Esophagus (tissue), 2 donors: ENCODE measurements around the gene TAOK2. TPM values are rescaled to one million over a fixed set of nuclear protein-coding genes. Genes with fewer than 3 reads are reported as not detected.

Source experiments
- polyA plus RNA-seq, 2 donors: library from polyadenylated mRNA; stranded (reverse); fragments of 200-250 nt; gene quantifications; one replicate each; pipeline ENCODE4 v1.2.3, GENCODE V29; 2013
- donor health status: healthy with polysubstance abuse.
- donor health status: Bipolar disorder and iron deficiency.

The TAOK2 gene
- polyA plus RNA-seq, 2 donors = 15.6 to 30.2 TPM

Other genes with a start within 250 kb of the TAOK2 start
- gene C16orf54, start 227.9 kb upstream of the TAOK2 start, polyA plus RNA-seq = under 1 TPM; 0.33 to 0.55 TPM
- under 1 TPM in 1 of 2 donors, not detected in 1; 0.02 TPM for gene ZG16, start 195.6 kb upstream of the TAOK2 start, polyA plus RNA-seq
- 10 to 100 TPM; 43.3 to 57.9 TPM for gene KIF22, start 183.1 kb upstream of the TAOK2 start, polyA plus RNA-seq
- gene MAZ, start 167.3 kb upstream of the TAOK2 start, polyA plus RNA-seq = 100 to 1,000 TPM in 1 of 2 donors, 10 to 100 TPM in 1; 95.9 to 111 TPM
- gene PRRT2, start 161.7 kb upstream of the TAOK2 start, polyA plus RNA-seq = 1 to 10 TPM; 1.1 to 2.1 TPM
- gene PAGR1, start 157.7 kb upstream of the TAOK2 start, polyA plus RNA-seq = 10 to 100 TPM; 23.2 to 32.4 TPM
- 10 to 100 TPM; 63.3 to 69.4 TPM for gene MVP, start 153.4 kb upstream of the TAOK2 start, polyA plus RNA-seq
- 10 to 100 TPM; 26.7 to 48.3 TPM for gene CDIPT, start 110.6 kb upstream of the TAOK2 start, polyA plus RNA-seq
- gene SEZ6L2, start 74.3 kb upstream of the TAOK2 start, polyA plus RNA-seq = under 1 TPM; 0.35 to 0.45 TPM
- gene ASPHD1, start 73.4 kb upstream of the TAOK2 start, polyA plus RNA-seq = under 1 TPM; 0.31 to 0.39 TPM
- gene KCTD13, start 47.6 kb upstream of the TAOK2 start, polyA plus RNA-seq = 10 to 100 TPM; 10.1 to 15.5 TPM
- gene TMEM219, start 11.8 kb upstream of the TAOK2 start, polyA plus RNA-seq = 10 to 100 TPM; 61.1 to 83.4 TPM
- gene HIRIP3, start 21.7 kb downstream of the TAOK2 start, polyA plus RNA-seq = 1 to 10 TPM; 6.3 to 9.7 TPM
- 10 to 100 TPM; 46.4 to 82.1 TPM for gene INO80E, start 22.4 kb downstream of the TAOK2 start, polyA plus RNA-seq
- 1 to 10 TPM in 1 of 2 donors, under 1 TPM in 1; 0.69 to 3.0 TPM for gene DOC2A, start 37.2 kb downstream of the TAOK2 start, polyA plus RNA-seq
- not detected for gene C16orf92, start 49.3 kb downstream of the TAOK2 start, polyA plus RNA-seq
- under 1 TPM; 0.04 to 0.16 TPM for gene TLCD3B, start 57.4 kb downstream of the TAOK2 start, polyA plus RNA-seq
- gene ALDOA, start 91.9 kb downstream of the TAOK2 start, polyA plus RNA-seq = 1,000 to 10,000 TPM; 1,266 to 1,398 TPM
- 100 to 1,000 TPM; 113 TPM for gene PPP4C, start 102.1 kb downstream of the TAOK2 start, polyA plus RNA-seq
- gene TBX6, start 118.1 kb downstream of the TAOK2 start, polyA plus RNA-seq = 10 to 100 TPM in 1 of 2 donors, 1 to 10 TPM in 1; 6.2 to 15.8 TPM
- gene YPEL3, start 122.3 kb downstream of the TAOK2 start, polyA plus RNA-seq = 100 to 1,000 TPM in 1 of 2 donors, 10 to 100 TPM in 1; 73.6 to 183 TPM
- 10 to 100 TPM; 49.2 to 82.8 TPM for gene GDPD3, start 139.7 kb downstream of the TAOK2 start, polyA plus RNA-seq
- gene MAPK3, start 149.4 kb downstream of the TAOK2 start, polyA plus RNA-seq = 100 to 1,000 TPM; 120 to 126 TPM
- 10 to 100 TPM; 18.0 to 18.4 TPM for gene CORO1A, start 209.7 kb downstream of the TAOK2 start, polyA plus RNA-seq
- 100 to 1,000 TPM; 195 to 283 TPM for gene BOLA2B, start 219.8 kb downstream of the TAOK2 start, polyA plus RNA-seq
- gene SLX1A, start 220.0 kb downstream of the TAOK2 start, polyA plus RNA-seq = 10 to 100 TPM; 44.9 to 48.2 TPM
- gene SULT1A3, start 225.4 kb downstream of the TAOK2 start, polyA plus RNA-seq = 10 to 100 TPM; 10.0 to 39.0 TPM